CD4-positive, alpha-beta T cell treated with Interleukin-2 at 100 ng/mL for 4 hours (primary cell): ENCODE results near the gene SCAND1.
A peak's percentile ranks its signal among the peaks of the same experiment; 100 is the strongest.
"Not testable (repeated sequence)": the region's sequence is repeated elsewhere in the genome, so short reads cannot be mapped to it uniquely, and the experiment has no call there.

Source experiments
- DNase-seq: peaks from one replicate; pipeline ENCODE4 v3.0.0-alpha.2; 2020; ENCODE audit warnings: low spot score

SCAND1 gene

GRCh38 chr20:35954200-35954906 is at the start of gene SCAND1:
TSS of gene SCAND1 (minus strand) at chr20:35954502. CDS start at chr20:35954284, 218 bp downstream.
- peak; percentile 97 for DNase-seq

- DNase-seq: no peak
Observed at GRCh38 chr20:36004045-36004444, 49.7 kb upstream of the SCAND1 start.

GRCh38 chr20:36002855-36003254 is 48.6 kb upstream of the SCAND1 start:
- DNase-seq: no peak

GRCh38 chr20:36001331-36001730 is 47.0 kb upstream of the SCAND1 start:
- DNase-seq: not testable (repeated sequence)

- DNase-seq: not testable (repeated sequence)
Observed at GRCh38 chr20:35996492-35996891, 42.2 kb upstream of the SCAND1 start.

- DNase-seq: peak; percentile 81
Observed at GRCh38 chr20:35994994-35995453, 40.7 kb upstream of the SCAND1 start.

GRCh38 chr20:35992713-35993335 is 38.5 kb upstream of the SCAND1 start:
- peak; percentile 75 for DNase-seq

- DNase-seq: peak; percentile 5
Observed at GRCh38 chr20:35991142-35991771, 37.0 kb upstream of the SCAND1 start.

GRCh38 chr20:35988910-35989463 is 34.7 kb upstream of the SCAND1 start:
- DNase-seq: no peak

- DNase-seq: no peak
Observed at GRCh38 chr20:35985806-35986205, 31.5 kb upstream of the SCAND1 start.

- no peak for DNase-seq
Observed at GRCh38 chr20:35984382-35984781, 30.1 kb upstream of the SCAND1 start.

GRCh38 chr20:35981969-35982368 is 27.7 kb upstream of the SCAND1 start:
- DNase-seq: no peak

GRCh38 chr20:35979544-35979943 is 25.2 kb upstream of the SCAND1 start:
- no peak for DNase-seq

GRCh38 chr20:35978041-35978513 is 23.8 kb upstream of the SCAND1 start:
- DNase-seq: no peak

- no peak for DNase-seq
Observed at GRCh38 chr20:35975576-35976373, 21.5 kb upstream of the SCAND1 start.

- no peak for DNase-seq
Observed at GRCh38 chr20:35974256-35974655, 20.0 kb upstream of the SCAND1 start.

GRCh38 chr20:35972462-35972861 is 18.2 kb upstream of the SCAND1 start:
- no peak for DNase-seq

GRCh38 chr20:35971981-35972380 is 17.7 kb upstream of the SCAND1 start:
- DNase-seq: no peak

- no peak for DNase-seq
Observed at GRCh38 chr20:35968930-35969329, 14.6 kb upstream of the SCAND1 start.

- DNase-seq: no peak
Observed at GRCh38 chr20:35967979-35968640, 13.8 kb upstream of the SCAND1 start, which contains the start of gene CNBD2. TSS of gene CNBD2 (plus strand) at chr20:35968590. CDS start at chr20:35968763, 173 bp downstream.

- DNase-seq: no peak
Observed at GRCh38 chr20:35963878-35964277, 9.6 kb upstream of the SCAND1 start.
